ENCODE results near the gene TCF3.
A peak's percentile ranks its signal among the peaks of the same experiment; 100 is the strongest.
"Not testable (repeated sequence)": the region's sequence is repeated elsewhere in the genome, so short reads cannot be mapped to it uniquely, and the experiment has no call there.

TCF3 gene

DNA sequence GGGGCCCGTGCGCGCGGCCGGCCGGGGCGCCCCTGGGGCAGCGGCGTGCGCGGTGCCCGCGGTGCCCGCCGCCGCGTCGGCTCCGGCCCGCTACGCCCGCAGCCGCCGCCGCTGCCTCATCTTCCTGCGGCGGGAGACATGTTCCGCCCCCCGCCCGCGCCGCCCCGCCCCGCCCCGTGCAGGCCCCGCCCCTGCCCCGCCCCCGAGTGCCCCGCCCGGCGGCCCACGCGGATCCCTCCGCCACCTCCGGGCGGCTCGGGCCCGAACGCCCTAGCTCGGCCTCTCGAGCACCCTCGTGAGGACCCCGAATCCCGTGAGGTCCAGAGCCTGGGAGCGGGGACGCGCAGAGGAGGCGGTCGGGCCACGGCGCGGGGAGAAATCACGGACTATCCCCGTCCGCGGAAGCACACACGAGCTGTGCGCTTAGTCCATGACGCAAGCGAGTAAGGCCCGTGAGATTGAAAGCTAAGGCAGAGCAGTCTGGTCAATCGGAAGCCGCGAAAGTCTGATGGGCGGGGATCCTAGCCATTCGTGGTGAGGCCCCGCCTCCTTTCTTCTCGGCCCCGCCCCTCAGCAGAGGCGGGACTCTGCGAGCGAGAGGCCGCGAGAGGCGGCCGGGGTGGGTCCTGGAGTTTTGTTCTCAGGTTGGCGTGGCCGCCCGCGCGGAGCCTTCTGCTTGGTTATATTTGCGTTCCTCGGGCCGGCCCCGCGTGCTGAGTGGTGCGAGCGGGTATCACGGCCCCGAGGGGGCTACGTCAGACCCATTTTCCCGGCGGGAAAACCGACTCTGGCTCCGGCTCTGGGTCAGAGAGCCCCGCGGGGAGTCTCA is at the start of gene TCF3:
Gene TCF3, minus strand, starts transcription at position 145 of the 829 bp plus-strand sequence. CDS start 2,367 bp downstream, outside the sequence.
- Mint-ChIP-seq H3K4me3 (peak within 1 kb of the TSS; percentile 90), H3K4me1 (ENCODE audit: low read depth) (peaks cover 7% of the 10 kb centered on the region)

DNA sequence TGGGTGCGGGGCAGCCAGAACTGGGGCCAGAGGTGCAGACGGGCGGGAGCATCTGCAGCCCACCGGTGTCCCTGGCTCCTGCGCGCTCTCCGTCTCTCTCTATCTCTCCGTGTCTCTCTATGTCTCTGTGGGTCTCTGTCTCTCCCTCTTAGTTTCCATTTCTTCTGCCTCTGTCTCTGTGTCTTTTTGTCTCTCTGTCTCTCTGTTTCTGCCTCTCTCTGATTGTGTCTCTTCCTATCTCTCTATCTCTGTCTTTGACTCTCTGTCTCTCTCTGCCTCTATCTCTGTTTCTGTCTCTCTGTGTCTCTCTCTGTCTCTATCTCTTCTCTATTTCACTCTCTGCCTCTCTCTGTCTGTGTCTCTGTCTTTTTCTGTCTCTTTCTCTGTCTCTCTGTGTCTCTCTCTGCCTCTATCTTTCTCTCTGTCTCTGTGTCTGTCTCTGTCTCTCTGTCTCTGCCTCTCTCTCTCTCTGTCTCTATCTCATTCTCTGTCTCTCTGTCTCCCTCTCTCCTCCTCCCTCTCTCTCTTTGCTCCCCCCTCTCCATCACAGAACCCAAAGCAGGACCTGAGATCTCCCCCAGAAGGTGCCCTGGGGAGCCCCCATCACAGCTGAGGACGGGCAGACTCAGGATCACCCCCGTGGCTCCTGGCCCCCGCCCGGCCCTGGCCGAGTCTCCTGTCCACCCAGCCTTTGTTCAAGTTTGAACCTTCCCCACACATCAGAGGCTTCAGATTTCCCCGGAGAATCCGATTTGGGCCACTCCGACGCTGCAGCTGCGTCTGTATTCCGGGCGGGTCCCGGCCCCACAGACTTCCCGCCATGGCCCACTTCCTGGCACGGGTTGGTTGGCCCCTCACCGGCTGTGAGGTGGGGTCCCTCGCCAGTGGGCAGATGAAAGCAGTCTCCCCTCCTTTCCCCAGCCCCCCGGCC is 48.6 kb upstream of the TCF3 start:
- H3K27me3 Mint-ChIP-seq (ENCODE audit: low read depth): peaks cover 19% of the 10 kb centered on the region
- H3K9me3 Mint-ChIP-seq: peaks cover 5% of the 10 kb centered on the region
- H3K27ac Mint-ChIP-seq: no peak overlapping the region
- no peak for DNase-seq (ENCODE audit: low spot score)
- H3K36me3 Mint-ChIP-seq (ENCODE audit: low read depth): no peaks in the 10 kb centered on the region
- H3K4me3 Mint-ChIP-seq: no peak overlapping the region
- H3K4me1 Mint-ChIP-seq (ENCODE audit: low read depth): peaks cover 4% of the 10 kb centered on the region

More for the DNA sequence above, at the start of gene TCF3:
- Mint-ChIP-seq H3K9me3 (no peaks in the 10 kb centered on the region), H3K36me3 (ENCODE audit: low read depth) (peaks cover 7% of the 10 kb centered on the region), H3K27ac (peak within 1 kb of the TSS; percentile 92), H3K27me3 (ENCODE audit: low read depth) (no peaks in the 10 kb centered on the region)
- DNase-seq (ENCODE audit: low spot score): peak; percentile 99

DNA sequence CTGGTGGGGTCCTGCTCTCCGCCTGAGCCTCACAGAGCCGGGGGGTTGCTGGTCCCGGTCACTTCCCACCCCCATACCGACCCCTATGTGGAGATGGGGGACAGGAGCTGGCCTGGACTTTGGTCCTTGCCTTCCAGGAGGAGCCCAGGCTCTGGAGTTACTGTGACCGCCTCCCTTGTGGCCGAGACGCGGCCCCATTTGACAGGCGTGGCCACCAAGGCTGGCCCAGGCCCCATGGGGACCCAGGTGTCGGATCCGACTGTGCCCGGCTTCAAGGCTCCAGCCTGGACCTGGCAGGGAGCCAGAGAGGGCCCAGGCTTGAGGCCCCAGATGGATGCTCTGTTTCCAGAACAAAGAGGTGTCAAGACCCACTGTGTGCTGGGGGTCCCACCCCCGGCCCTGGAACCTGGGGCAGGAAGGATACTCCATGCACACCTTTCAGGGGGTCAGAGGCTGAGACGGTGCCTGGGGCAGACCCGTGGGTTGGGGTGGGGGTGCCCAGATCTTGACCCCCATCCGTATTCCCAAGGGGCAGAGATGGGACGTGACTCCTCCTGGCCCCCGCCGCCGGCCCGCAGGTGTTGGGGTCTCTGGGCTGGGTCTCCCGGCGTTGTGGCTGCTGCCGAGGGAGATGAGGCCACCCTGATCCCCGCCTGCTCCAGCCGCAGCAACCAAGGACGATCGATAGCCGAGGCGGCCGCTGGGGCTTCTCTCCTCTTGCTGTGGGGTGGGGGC is 47.8 kb upstream of the TCF3 start:
- H3K27me3 Mint-ChIP-seq (ENCODE audit: low read depth): peaks cover 19% of the 10 kb centered on the region
- no peaks in the 10 kb centered on the region for H3K36me3 Mint-ChIP-seq (ENCODE audit: low read depth)
- no peak for DNase-seq (ENCODE audit: low spot score)
- H3K27ac Mint-ChIP-seq: no peak overlapping the region
- no peak overlapping the region for H3K4me3 Mint-ChIP-seq
- H3K9me3 Mint-ChIP-seq: peaks cover 5% of the 10 kb centered on the region
- H3K4me1 Mint-ChIP-seq (ENCODE audit: low read depth): peaks cover 4% of the 10 kb centered on the region

DNA sequence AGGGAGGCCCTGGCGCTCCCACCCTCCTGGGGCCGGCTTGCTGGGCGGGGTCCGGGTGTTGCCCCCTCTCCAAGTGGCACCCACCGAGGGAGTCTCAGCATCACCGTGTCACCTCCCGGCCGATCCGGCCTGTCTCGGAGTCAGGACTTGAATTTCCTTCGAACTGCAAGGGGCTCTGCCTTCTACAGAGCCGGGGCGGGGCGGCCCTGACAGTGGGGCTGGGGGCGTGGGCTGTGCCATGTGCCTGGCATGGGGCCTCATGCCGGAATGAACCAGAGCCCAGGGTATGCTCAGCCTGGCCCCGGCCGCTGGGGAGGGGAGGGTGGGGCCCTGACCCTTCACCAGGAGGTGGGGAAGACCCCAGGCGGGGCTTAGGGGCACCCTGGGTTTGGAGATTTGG is 47.0 kb upstream of the TCF3 start:
- Mint-ChIP-seq H3K9me3 (peaks cover 3% of the 10 kb centered on the region), H3K4me1 (ENCODE audit: low read depth) (peaks cover 4% of the 10 kb centered on the region), H3K4me3 (no peak overlapping the region), H3K36me3 (ENCODE audit: low read depth) (no peaks in the 10 kb centered on the region), H3K27ac (no peak overlapping the region), H3K27me3 (ENCODE audit: low read depth) (peaks cover 19% of the 10 kb centered on the region)
- no peak for DNase-seq (ENCODE audit: low spot score)

DNA sequence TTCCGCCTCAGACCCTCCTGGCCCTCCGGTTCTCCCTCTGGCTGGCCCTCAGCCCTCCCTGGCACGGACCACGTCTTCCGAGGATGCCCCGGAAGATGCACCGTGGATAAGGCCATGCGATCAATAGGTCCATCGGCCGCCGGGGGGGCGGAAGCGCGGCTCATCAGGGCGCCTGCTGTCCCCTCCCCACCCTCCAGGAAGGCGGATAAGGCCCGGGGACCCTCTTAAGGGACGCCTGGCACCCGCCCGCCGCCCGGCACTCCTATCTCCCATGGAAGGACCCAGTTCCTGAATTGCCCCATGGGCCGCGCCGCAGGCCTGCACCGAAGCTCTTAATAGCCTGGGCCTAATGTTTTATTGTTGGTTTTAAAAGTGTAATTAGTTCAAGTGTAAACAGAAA is 46.2 kb upstream of the TCF3 start:
- no peak overlapping the region for H3K4me3 Mint-ChIP-seq
- H3K36me3 Mint-ChIP-seq (ENCODE audit: low read depth): no peaks in the 10 kb centered on the region
- no peaks in the 10 kb centered on the region for H3K9me3 Mint-ChIP-seq
- peaks cover 19% of the 10 kb centered on the region for H3K27me3 Mint-ChIP-seq (ENCODE audit: low read depth)
- DNase-seq (ENCODE audit: low spot score): no peak
- H3K27ac Mint-ChIP-seq: no peak overlapping the region
- peaks cover 4% of the 10 kb centered on the region for H3K4me1 Mint-ChIP-seq (ENCODE audit: low read depth)

DNA sequence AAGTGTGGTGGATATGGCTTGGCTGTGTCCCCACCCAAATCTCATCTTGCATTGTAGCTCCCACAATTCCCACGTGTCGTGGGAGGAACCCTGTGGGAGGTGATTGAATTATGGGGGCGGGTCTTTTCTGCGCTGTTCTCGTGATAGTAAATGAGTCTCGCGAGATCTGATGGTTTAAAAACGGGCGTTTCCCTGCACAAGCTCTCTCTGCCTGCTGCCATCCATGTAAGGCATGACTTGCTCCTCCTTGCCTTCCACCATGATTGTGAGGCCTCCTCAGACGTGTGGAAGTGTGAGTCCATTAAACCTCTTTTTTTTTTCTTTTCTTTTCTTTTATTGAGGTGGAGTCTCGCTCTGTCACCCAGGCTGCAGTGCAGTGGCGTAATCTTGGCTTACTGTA is 43.1 kb upstream of the TCF3 start:
- DNase-seq (ENCODE audit: low spot score); H3K27ac Mint-ChIP-seq; H3K9me3 Mint-ChIP-seq; H3K4me3 Mint-ChIP-seq; H3K36me3 Mint-ChIP-seq (ENCODE audit: low read depth); H3K4me1 Mint-ChIP-seq (ENCODE audit: low read depth): not testable (repeated sequence)
- peaks cover 12% of the 10 kb centered on the region for H3K27me3 Mint-ChIP-seq (ENCODE audit: low read depth)

DNA sequence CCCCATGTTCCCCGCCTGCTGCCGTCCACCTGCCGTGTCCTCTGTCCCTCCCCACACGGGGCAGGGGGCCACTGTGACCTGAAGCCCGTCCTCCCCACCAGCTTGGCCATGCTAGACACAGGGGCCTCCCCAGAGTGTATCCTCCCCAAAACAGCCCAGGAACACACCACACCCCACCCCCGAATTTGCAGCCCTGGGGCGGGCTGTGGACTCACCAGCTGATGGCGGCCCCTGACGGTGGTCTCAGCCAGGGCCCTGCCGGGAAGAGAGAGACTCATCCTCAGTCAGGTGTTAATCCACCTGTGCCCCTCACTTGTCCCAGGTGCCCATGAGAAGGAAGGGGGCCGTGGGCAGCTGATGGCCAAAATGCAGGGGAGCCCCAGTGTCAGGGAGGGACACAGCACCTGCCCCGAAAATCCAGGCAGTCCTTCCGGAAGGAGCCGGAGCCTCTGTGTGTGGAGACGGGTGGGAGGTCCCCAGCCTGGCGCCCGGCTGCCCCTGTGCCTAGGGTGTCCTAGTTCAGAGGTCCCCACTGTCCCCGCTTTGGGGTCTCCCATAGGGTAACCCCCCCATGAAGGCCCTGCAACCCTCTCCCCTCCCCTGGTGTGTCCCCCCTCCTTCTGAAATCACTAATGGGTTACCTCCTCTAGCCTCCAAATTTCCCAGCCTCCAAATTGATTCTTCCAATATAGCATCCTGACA is 39.3 kb upstream of the TCF3 start:
- Mint-ChIP-seq H3K9me3 (no peaks in the 10 kb centered on the region), H3K4me3 (no peak overlapping the region), H3K4me1 (ENCODE audit: low read depth) (no peaks in the 10 kb centered on the region), H3K27me3 (ENCODE audit: low read depth) (peaks cover 14% of the 10 kb centered on the region), H3K36me3 (ENCODE audit: low read depth) (no peaks in the 10 kb centered on the region), H3K27ac (no peak overlapping the region)
- no peak for DNase-seq (ENCODE audit: low spot score)

DNA sequence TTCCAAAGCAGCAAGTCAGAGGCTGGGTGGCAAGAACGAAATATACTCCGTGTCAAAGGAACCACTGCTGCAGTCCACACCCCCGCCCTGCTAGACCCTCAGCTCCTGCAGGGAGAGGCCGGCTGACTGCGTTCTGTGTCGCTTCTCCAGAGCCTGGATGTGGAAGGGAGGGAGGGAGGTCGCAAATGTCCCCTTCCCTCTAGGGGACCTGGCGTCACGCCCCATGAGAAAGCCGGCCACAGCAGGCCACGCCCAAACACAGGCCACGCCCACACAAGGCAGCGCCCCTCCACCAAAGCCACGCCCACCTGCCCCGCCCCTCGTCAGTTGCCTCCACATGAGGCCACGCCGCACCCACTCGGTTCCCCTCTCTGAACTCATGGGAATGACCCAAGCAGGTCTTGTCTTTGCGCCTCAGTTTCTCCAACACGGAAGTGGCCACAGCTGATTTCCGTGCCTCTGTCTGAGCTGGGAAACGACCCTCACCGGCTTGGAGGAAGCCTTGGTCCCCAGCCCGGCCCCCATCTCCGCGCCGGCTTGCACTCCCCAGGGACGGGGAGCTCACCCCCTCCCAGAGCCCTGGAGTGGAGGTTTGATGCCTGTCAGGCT is 38.4 kb upstream of the TCF3 start:
- peak; percentile 55 for DNase-seq (ENCODE audit: low spot score)
- Mint-ChIP-seq H3K4me1 (ENCODE audit: low read depth) (no peaks in the 10 kb centered on the region), H3K36me3 (ENCODE audit: low read depth) (no peaks in the 10 kb centered on the region), H3K9me3 (no peaks in the 10 kb centered on the region), H3K4me3 (no peak overlapping the region), H3K27me3 (ENCODE audit: low read depth) (peaks cover 14% of the 10 kb centered on the region), H3K27ac (no peak overlapping the region)

DNA sequence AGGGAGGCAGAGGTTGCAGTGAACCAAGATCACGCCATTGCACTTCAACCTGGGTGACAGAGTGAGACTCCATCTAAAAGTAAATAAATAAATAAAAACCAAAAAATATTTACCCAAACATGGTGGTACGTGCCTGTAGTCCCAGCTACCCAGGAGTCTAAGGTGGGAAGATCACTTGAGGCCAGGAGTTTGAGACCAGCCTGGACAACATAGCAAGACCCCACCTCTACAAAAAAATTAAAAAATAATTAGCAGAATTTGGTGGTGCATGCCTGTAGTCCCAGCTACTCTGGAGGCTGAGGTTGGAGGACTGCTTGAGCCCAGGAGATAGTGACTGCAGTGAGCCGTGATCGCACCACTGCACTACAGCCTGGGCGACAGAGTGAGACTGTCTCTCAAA is 33.4 kb upstream of the TCF3 start:
- not testable (repeated sequence) for H3K27ac Mint-ChIP-seq; DNase-seq (ENCODE audit: low spot score); H3K27me3 Mint-ChIP-seq (ENCODE audit: low read depth); H3K4me3 Mint-ChIP-seq; H3K9me3 Mint-ChIP-seq; H3K4me1 Mint-ChIP-seq (ENCODE audit: low read depth); H3K36me3 Mint-ChIP-seq (ENCODE audit: low read depth)

DNA sequence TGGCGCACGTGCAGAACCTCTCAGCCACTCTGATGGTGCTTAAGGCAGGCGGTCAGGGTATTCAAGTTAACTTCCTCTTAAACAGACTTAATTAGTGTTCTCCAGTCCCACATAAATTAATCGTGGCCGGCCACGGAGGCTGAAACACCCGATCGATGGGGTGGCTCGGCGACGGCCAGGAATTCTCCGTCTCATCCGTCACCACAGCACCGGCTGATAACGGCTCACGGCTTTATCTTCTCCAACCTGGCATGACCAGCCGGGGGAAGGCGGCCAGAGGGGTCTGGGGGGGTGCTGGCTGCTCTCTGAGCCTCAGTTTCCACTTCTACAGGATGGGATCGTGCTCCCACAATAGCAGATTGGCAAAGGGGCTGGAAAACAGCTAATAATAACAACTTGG is 32.6 kb upstream of the TCF3 start:
- DNase-seq (ENCODE audit: low spot score): no peak
- no peak overlapping the region for H3K4me3 Mint-ChIP-seq
- peaks cover 4% of the 10 kb centered on the region for H3K27me3 Mint-ChIP-seq (ENCODE audit: low read depth)
- H3K27ac Mint-ChIP-seq: no peak overlapping the region
- no peaks in the 10 kb centered on the region for H3K36me3 Mint-ChIP-seq (ENCODE audit: low read depth)
- no peaks in the 10 kb centered on the region for H3K4me1 Mint-ChIP-seq (ENCODE audit: low read depth)
- no peaks in the 10 kb centered on the region for H3K9me3 Mint-ChIP-seq

DNA sequence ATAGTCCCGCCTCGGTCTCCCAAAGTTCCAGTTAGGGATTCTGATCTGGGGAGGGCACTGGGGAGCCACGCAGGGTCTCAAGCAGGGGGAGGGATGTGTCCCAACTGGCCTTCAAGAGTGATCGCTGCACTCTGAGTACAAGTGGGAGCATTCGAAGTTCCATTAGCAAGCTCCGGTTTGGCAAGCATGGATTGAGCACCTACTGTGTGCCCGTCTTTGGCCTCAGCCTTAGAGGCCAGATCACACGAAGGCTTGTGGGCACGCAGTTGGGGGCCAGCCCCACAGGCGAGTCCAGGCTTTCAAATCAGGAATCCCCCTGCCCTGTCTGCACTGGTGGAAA is 32.1 kb upstream of the TCF3 start:
- H3K36me3 Mint-ChIP-seq (ENCODE audit: low read depth): no peaks in the 10 kb centered on the region
- H3K27me3 Mint-ChIP-seq (ENCODE audit: low read depth): peaks cover 4% of the 10 kb centered on the region
- H3K4me1 Mint-ChIP-seq (ENCODE audit: low read depth): no peaks in the 10 kb centered on the region
- no peak overlapping the region for H3K4me3 Mint-ChIP-seq
- DNase-seq (ENCODE audit: low spot score): no peak
- H3K9me3 Mint-ChIP-seq: no peaks in the 10 kb centered on the region
- H3K27ac Mint-ChIP-seq: no peak overlapping the region

DNA sequence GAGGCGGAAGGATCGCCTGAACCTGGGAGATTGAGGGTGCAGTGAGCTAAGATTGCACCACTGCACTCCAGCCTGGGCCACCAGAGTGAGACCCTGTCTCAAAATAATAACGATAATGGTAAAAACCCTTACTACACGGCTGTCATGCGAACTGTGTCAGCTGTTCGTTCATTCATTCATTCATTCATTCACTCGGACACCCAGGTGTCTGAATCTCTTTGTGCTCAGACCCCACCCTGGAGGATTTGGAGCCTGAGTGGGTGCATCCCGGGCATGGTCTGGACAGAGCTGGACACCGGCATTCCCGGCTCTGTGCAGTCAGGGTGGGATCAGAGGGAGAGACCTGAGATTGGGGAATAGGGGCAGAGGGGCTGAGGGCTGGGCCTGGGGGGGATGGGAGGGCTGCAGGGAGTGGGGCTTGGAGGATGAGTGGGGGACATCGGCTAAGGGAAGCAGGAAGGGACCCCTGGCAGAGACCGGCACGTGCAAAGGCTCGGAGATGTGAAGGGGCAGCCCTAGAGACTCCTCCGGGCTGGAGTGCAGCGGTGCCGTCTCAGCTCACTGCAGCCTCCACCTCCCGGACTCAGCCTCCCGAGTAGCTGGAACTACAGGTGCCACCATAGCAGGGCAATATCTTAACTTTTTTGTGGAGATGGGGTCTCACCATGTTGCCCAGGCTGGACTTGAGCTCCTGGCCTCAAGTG is 31.6 kb upstream of the TCF3 start:
- peaks cover 4% of the 10 kb centered on the region for H3K27me3 Mint-ChIP-seq (ENCODE audit: low read depth)
- no peak overlapping the region for H3K4me3 Mint-ChIP-seq
- H3K27ac Mint-ChIP-seq: no peak overlapping the region
- H3K36me3 Mint-ChIP-seq (ENCODE audit: low read depth): no peaks in the 10 kb centered on the region
- H3K4me1 Mint-ChIP-seq (ENCODE audit: low read depth): no peaks in the 10 kb centered on the region
- DNase-seq (ENCODE audit: low spot score): no peak
- no peaks in the 10 kb centered on the region for H3K9me3 Mint-ChIP-seq

DNA sequence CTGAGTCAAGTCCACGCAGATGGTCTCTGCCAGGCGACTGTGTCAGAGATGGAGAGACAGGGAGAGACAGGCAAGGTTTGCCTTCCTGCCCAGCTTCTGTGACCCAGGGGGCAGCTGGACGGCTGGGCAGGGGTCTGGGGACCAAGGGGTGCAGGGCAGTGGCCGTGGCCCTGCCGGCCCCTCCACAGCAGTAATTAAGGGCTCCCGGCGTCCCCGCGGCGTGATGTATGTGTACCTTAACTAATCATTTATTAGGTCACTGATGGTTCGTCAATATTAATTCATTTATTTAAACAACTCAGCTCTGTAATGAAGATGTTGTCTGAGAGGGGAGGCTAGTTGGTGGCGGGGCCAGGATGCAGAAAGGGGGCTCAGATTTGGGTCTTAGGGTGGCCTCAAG is 28.6 kb upstream of the TCF3 start:
- no peaks in the 10 kb centered on the region for H3K4me1 Mint-ChIP-seq (ENCODE audit: low read depth)

More for the DNA sequence above, 28.6 kb upstream of the TCF3 start:
- H3K9me3 Mint-ChIP-seq: no peaks in the 10 kb centered on the region
- H3K4me3 Mint-ChIP-seq: no peak overlapping the region
- no peak for DNase-seq (ENCODE audit: low spot score)
- H3K36me3 Mint-ChIP-seq (ENCODE audit: low read depth): no peaks in the 10 kb centered on the region
- no peak overlapping the region for H3K27ac Mint-ChIP-seq
- peaks cover 23% of the 10 kb centered on the region for H3K27me3 Mint-ChIP-seq (ENCODE audit: low read depth)
